Measurements from ENCODE around the gene LCE1D.

Gene LCE1D

DNA sequence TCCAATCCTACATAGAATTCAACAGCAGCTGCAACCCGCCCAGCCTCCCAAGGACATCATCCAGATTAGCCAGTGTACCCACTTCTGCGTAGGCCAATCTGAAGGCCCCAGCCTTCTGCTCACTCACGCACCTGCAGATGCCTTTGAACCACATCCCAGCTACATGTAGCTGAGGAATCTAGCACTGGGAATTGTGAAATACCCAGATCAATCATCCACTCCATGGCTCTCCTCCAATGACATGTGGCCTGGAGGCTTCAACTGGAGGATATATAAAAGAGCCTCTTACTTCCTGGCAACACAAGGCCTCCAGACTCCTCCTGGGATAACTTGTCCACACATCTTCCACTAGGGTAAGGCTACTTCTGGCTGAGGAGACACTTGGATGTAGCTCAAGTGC is 46.0 kb downstream of the LCE1D start, which contains the start of gene LCE6A:
Gene LCE6A, plus strand, starts transcription at position 301 of the 400 bp plus-strand sequence. CDS start 665 bp downstream, outside the sequence.
- DNase-seq: no peak
- peaks cover 31 to 44% of the 10 kb centered on the region in 2 donors for H3K27me3 Mint-ChIP-seq
- H3K9me3 Mint-ChIP-seq: no peaks in the 10 kb centered on the region
- no peaks in the 10 kb centered on the region for H3K36me3 Mint-ChIP-seq (ENCODE audit: insufficient read depth)
- ATAC-seq (replicated peaks): no peak
- H3K4me3 Mint-ChIP-seq: no peak within 1 kb of the TSS
- no peaks in the 10 kb centered on the region for H3K4me1 Mint-ChIP-seq (ENCODE audit: low read depth in 2 of 2)
- H3K27ac Mint-ChIP-seq: no peak within 1 kb of the TSS

Measured in effector memory CD8-positive, alpha-beta T cell (primary cell).